CD4-positive, alpha-beta T cell treated with Interferon alpha-2 for 1 hour (primary cell): ENCODE data around the gene CHCHD6.

Source experiments
- DNase-seq, 2 donors: peaks; one replicate each; pipeline ENCODE4 v3.0.0-alpha.2; 2020 to 2022

CHCHD6 gene

GRCh38 chr3:126834596-126835471 lies 130.8 kb downstream of the CHCHD6 start:
- DNase-seq, result no peak

- no peak for DNase-seq
Observed at GRCh38 chr3:126835472-126836219, 131.6 kb downstream of the CHCHD6 start.

GRCh38 chr3:126836220-126836860 lies 132.3 kb downstream of the CHCHD6 start:
- no peak for DNase-seq

- DNase-seq, result no peak
Observed at GRCh38 chr3:126837773-126838172, 133.7 kb downstream of the CHCHD6 start.

- no peak for DNase-seq
Observed at GRCh38 chr3:126845920-126846715, 142.1 kb downstream of the CHCHD6 start.

GRCh38 chr3:126847061-126847460 lies 143.0 kb downstream of the CHCHD6 start:
- DNase-seq, result no peak

- DNase-seq, result no peak
Observed at GRCh38 chr3:126848991-126849390, 145.0 kb downstream of the CHCHD6 start.

- DNase-seq, result no peak
Observed at GRCh38 chr3:126849768-126850167, 145.7 kb downstream of the CHCHD6 start.

GRCh38 chr3:126850370-126851085 lies 146.5 kb downstream of the CHCHD6 start:
- DNase-seq, result no peak

GRCh38 chr3:126851382-126851781 lies 147.3 kb downstream of the CHCHD6 start:
- DNase-seq, result no peak

GRCh38 chr3:126851934-126852333 lies 147.9 kb downstream of the CHCHD6 start:
- DNase-seq, result no peak

GRCh38 chr3:126852511-126852910 lies 148.5 kb downstream of the CHCHD6 start:
- DNase-seq, result no peak

GRCh38 chr3:126854666-126855065 lies 150.6 kb downstream of the CHCHD6 start:
- DNase-seq, result no peak

GRCh38 chr3:126855374-126855773 lies 151.3 kb downstream of the CHCHD6 start:
- no peak for DNase-seq

- DNase-seq, result no peak
Observed at GRCh38 chr3:126857928-126858327, 153.9 kb downstream of the CHCHD6 start.

GRCh38 chr3:126858401-126858800 lies 154.4 kb downstream of the CHCHD6 start:
- no peak for DNase-seq

- DNase-seq, result no peak
Observed at GRCh38 chr3:126858887-126859286, 154.8 kb downstream of the CHCHD6 start.

- DNase-seq, result no peak
Observed at GRCh38 chr3:126859415-126860246, 155.6 kb downstream of the CHCHD6 start.

GRCh38 chr3:126865736-126866135 lies 161.7 kb downstream of the CHCHD6 start:
- DNase-seq, result no peak

GRCh38 chr3:126866175-126866759 lies 162.2 kb downstream of the CHCHD6 start:
- DNase-seq, result no peak
